Adrenal gland (tissue), 5 donors: ENCODE measurements around the gene ATP7A.

Source experiments
- CTCF ChIP-seq, 6 experiments: fragments of 450-650 bp in 4 of 6; fragments of 200-600 bp in 2 of 6; sonication (generic) in 1 of 6; IDR thresholded peaks; 1 replicate in 5 of 6; 2 replicates in 1 of 6; pipeline versions ENCODE4 v1.5.1 to v1.8.0; 2016 to 2021; ENCODE audit warnings: antibody characterized with exemption in 6 of 6, mild to moderate bottlenecking in 2 of 6, moderate library complexity in 1 of 6
- POLR2A ChIP-seq, 2 donors: fragments of 450-650 bp; IDR thresholded peaks; one replicate each; pipeline ENCODE4 v1.6.1; 2017; ENCODE audit warnings: antibody characterized with exemption in 2 of 2, mild to moderate bottlenecking in 2 of 2, moderate library complexity in 1 of 2
- donor health status: DM: no; HTN: no; CAD: no.

- TF ChIP-seq CTCF (IDR thresholded peaks at IDR 0.05) (no peak), POLR2A (IDR thresholded peaks at IDR 0.05) (no peak)
These were observed 69.4 kb downstream of the ATP7A start for GRCh38 chrX:77979870-77980269.
